GM12878 (cell line): ENCODE results near the gene PLCB2. TPM values are rescaled to one million over a fixed set of nuclear protein-coding genes. Genes with fewer than 3 reads are reported as not detected.

ENCODE experiments used
- ATAC-seq: fragments of 200-7000 bp; cut with Tn5 transposase; 3 replicates; pipeline ENCODE4 v1.9.1; 2020; ENCODE audit warnings: mild to moderate bottlenecking, moderate library complexity
- BruUV-seq: library from RNA; stranded (reverse); fragments of 400-500 nt; replicated peaks from 2 replicates; lab custom pipeline; 2021; lab: Mats Ljungman, UMichigan
- CTCF ChIA-PET: fragments of 300-600 bp; sonication (Branson Sonifier 250); formaldehyde crosslinking; extraction: SDS; loops from one replicate; lab custom pipeline; 2021; ENCODE audit warnings: inconsistent platforms; lab: Yijun Ruan, JAX
- POLR2A ChIA-PET: fragments of 350-600 bp; formaldehyde crosslinking; extraction: SDS; loops from one replicate; lab custom pipeline; 2021; ENCODE audit warnings: inconsistent platforms; lab: Charles Lee
- RAD21 ChIA-PET: fragments of 300-600 bp; sonication (Branson Sonifier 250); formaldehyde crosslinking; loops from one replicate; lab custom pipeline; 2023; ENCODE audit warnings: antibody characterized with exemption; ENCODE audit not compliant: unreplicated experiment; lab: Charles Lee
- SMC1A ChIA-PET: fragments of 300-600 bp; sonication (Branson Sonifier 250); formaldehyde crosslinking; loops from one replicate; lab custom pipeline; 2023; ENCODE audit not compliant: unreplicated experiment, uncharacterized antibody; lab: Charles Lee
- DNase-seq: peaks from one replicate; pipeline ENCODE4 v3.0.0-alpha.2; 2011; ENCODE audit warnings: low read depth, low spot score
- FAIRE-seq: peaks from 3 replicates; lab custom pipeline; 2011; peaks lifted over from hg19 to GRCh38; lab: Jason Lieb, UNC
- H2AFZ ChIP-seq: 2 replicates; pipeline ENCODE4 v1.6.0; 2011; ENCODE audit warnings: low read depth, low read length, control low read depth; ENCODE audit not compliant: control insufficient read depth
- H3K27ac ChIP-seq: 2 replicates; pipeline ENCODE4 v1.5.1; 2011; ENCODE audit warnings: control low read depth; ENCODE audit not compliant: control insufficient read depth, insufficient read depth
- H3K27me3 ChIP-seq, 2 experiments: replicated peaks in 1 of 2; 2 replicates each; pipeline versions ENCODE4 v1.6.0 to v1.6.1; 2011; ENCODE audit warnings: low read length in 1 of 2; ENCODE audit not compliant: control insufficient read depth in 2 of 2, insufficient read depth in 2 of 2
- H3K36me3 ChIP-seq, 2 experiments: 2 replicates each; pipeline ENCODE4 v1.5.1; 2011; ENCODE audit warnings: low read length in 1 of 2; ENCODE audit not compliant: control insufficient read depth in 2 of 2, insufficient read depth in 2 of 2
- H3K4me1 ChIP-seq: 2 replicates; pipeline ENCODE4 v1.6.1; 2011; ENCODE audit warnings: mild to moderate bottlenecking, low read length, moderate library complexity, mixed read lengths; ENCODE audit not compliant: control insufficient read depth, insufficient read depth
- H3K4me2 ChIP-seq: 2 replicates; pipeline ENCODE4 v1.6.0; 2011; ENCODE audit warnings: control low read depth; ENCODE audit not compliant: control insufficient read depth, insufficient read depth
- H3K4me3 ChIP-seq: fragments of 200-600 bp; sonication (generic); 2 replicates; pipeline ENCODE4 v1.5.1; 2016
- H3K79me2 ChIP-seq: 2 replicates; pipeline ENCODE4 v1.6.0; 2011; ENCODE audit warnings: low read length; ENCODE audit not compliant: control insufficient read depth, insufficient read depth
- H3K9ac ChIP-seq: 2 replicates; pipeline ENCODE4 v1.8.0; 2011; ENCODE audit warnings: low read length, control low read depth, mixed read lengths; ENCODE audit not compliant: control insufficient read depth, insufficient read depth
- H3K9me3 ChIP-seq: replicated peaks from 3 replicates; pipeline ENCODE4 v1.5.1; 2011; ENCODE audit warnings: mild to moderate bottlenecking, low read length; ENCODE audit not compliant: control insufficient read depth, insufficient read depth
- H4K20me1 ChIP-seq: 2 replicates; pipeline ENCODE4 v1.6.0; 2011; ENCODE audit not compliant: control insufficient read depth, insufficient read depth
- HDAC2 ChIP-seq: fragments of 200-600 bp; sonication (generic); IDR thresholded peaks from 2 replicates; pipeline ENCODE4 v1.6.1; 2017
- HDAC6 ChIP-seq: fragments of 200-600 bp; sonication (generic); IDR thresholded peaks from one replicate; pipeline ENCODE4 v1.8.0; 2017; ENCODE audit warnings: antibody characterized with exemption; ENCODE audit not compliant: unreplicated experiment
- NBN ChIP-seq: fragments of 450-650 bp; IDR thresholded peaks from 2 replicates; pipeline ENCODE4 v1.6.1; 2016
- POLR2A ChIP-seq: IDR thresholded peaks from 2 replicates; pipeline ENCODE4 v1.6.1; 2011; ENCODE audit warnings: low read depth, mild to moderate bottlenecking, low read length
- RCOR1 ChIP-seq: conservative IDR thresholded peaks from 2 replicates; pipeline ENCODE4 v1.6.1; 2012; ENCODE audit warnings: low read depth, low read length, improper control_type of control experiment
- SMARCA5 ChIP-seq: fragments of 450-650 bp; IDR thresholded peaks from 2 replicates; pipeline ENCODE4 v1.6.1; 2017; ENCODE audit warnings: mild to moderate bottlenecking
- ZSCAN29 ChIP-seq: fragments of 450-650 bp; IDR thresholded peaks from 2 replicates; pipeline ENCODE4 v1.6.1; 2017; ENCODE audit warnings: mild to moderate bottlenecking, moderate library complexity
- WGBS: methylation state at CpG from one replicate; pipeline ENCODE4 v1.1.6; 2016; ENCODE audit warnings: low lambda C conversion rate; ENCODE audit not compliant: insufficient replicate concordance, insufficient coverage; ENCODE audit errors: missing lambda C conversion rate; 5-methylcytosine and 5-hydroxymethylcytosine counted together
- in situ Hi-C: fragments of 300-500 bp; cut with MboI; formaldehyde crosslinking; loops from 9 replicates; pipeline ENCODE4 v1.14.3; 2018; ENCODE audit warnings: mixed read lengths
- intact Hi-C: fragments of 100-400 bp; cut with micrococcal nuclease; formaldehyde crosslinking; loops from one replicate; pipeline ENCODE4 v1.14.2; 2022; ENCODE audit not compliant: unreplicated experiment
- polyA plus RNA-seq, 11 experiments: library from polyadenylated mRNA; depleted of rRNA in 4 of 11; unstranded in 6 of 11; stranded (reverse) in 5 of 11; fragments of >200 nt; fragmentation: Nextera tagmentation in 4 of 11; fragmentation: Illumina TruSeq in 1 of 11; extraction: Ambion mirVana in 4 of 11; extraction: Trizol in 1 of 11; gene quantifications; 1 replicate in 1 of 11; 2 replicates in 10 of 11; pipeline versions ENCODE4 v1.2.1 to v1.2.3, GENCODE V29; 2011 to 2016; ENCODE audit warnings: inconsistent platforms in 2 of 11, missing spikeins in 2 of 11, low read depth in 1 of 11
- total RNA-seq, 4 experiments: library from RNA; depleted of rRNA in 3 of 4; stranded (reverse); fragments of >200 nt in 3 of 4; fragmentation: Illumina TruSeq in 1 of 4; extraction: Trizol in 1 of 4; gene quantifications; 2 replicates each; pipeline versions ENCODE4 v1.2.1 to v1.2.3, GENCODE V29; 2013 to 2021
- TF ChIP-seq, protein P1 (sequence below): fragments of 450-650 bp; IDR thresholded peaks from 2 replicates; pipeline ENCODE4 v1.6.1; 2017; ENCODE audit warnings: mild to moderate bottlenecking

Gene PLCB2
- total and polyA plus RNA-seq, 10 of the 15 experiments (the other 5 are each of a cell fraction or from before 2014, with no cell fraction given), result 1.2 to 39.4 (median 10.7) TPM

DNA sequence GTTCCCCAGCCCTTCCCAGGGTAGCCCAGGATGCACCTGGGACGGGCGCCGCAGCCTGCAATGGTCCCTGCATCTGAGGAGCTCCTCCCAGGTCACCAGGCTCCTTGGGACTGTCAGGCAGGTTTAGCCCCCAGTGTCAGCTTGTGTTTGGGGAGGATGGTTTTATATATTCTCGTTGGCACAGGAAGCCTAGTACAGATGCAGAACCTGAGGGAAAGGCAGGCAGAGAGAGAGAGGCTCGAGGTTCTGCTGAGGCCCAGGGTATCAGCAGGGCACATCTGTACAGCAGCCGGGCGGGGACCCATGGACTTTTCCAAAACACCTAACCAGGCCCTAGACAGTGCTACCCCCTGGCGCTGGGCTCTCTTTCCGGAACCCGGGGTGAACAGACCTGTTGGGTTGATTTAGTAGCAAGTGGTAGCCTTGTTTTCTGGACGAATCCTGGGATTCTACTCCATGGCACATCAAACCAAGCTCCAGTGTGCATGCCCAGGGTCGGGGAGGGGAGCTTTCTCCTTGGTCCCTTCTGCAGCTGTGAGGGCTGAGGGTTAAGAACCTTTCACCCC, 60.2 kb downstream of the PLCB2 start:
- ATAC-seq, result no peak
- ChIA-PET SMC1A (no interaction called here), CTCF (interaction anchor here (0.6 to 1.0 kb wide), 3 partner anchors 25 to 229 kb away, joined by 3 to 4 read pairs (median 3); no protein-coding TSS in a partner anchor), RAD21 (interaction anchor here (1.1 kb wide), 1 partner anchor 202 kb away, joined by 4 read pairs; no protein-coding TSS in a partner anchor), POLR2A (interaction anchor here (0.5 kb wide), 1 partner anchor 62 kb away, joined by 3 read pairs; no protein-coding TSS in a partner anchor)
- H2AFZ ChIP-seq, result no peak overlapping the region
- no peaks in the 10 kb centered on the region for H3K79me2 ChIP-seq
- no peaks in the 10 kb centered on the region for H3K36me3 ChIP-seq
- intact Hi-C loops, result no loop called here
- H3K27ac ChIP-seq, result no peak overlapping the region
- no peak overlapping the region for H3K4me2 ChIP-seq
- no peak overlapping the region for H3K4me3 ChIP-seq
- no peak overlapping the region for H3K9ac ChIP-seq
- no peaks in the 10 kb centered on the region for H3K9me3 ChIP-seq
- H3K4me1 ChIP-seq, result no peaks in the 10 kb centered on the region
- in situ Hi-C loops, result no loop called here
- DNase-seq, result no peak
- WGBS, result 65% methylated on average over 11 of the region's 12 CpGs
- BruUV-seq, result no TSS peak
- TF ChIP-seq ZSCAN29, result no peak
- TF ChIP-seq HDAC6, result no peak
- no peak for TF ChIP-seq NBN
- TF ChIP-seq HDAC2, result no peak
- TF ChIP-seq SMARCA5, result no peak
- no peak for TF ChIP-seq POLR2A
- no peak for TF ChIP-seq RCOR1
- TF ChIP-seq, protein P1, sequence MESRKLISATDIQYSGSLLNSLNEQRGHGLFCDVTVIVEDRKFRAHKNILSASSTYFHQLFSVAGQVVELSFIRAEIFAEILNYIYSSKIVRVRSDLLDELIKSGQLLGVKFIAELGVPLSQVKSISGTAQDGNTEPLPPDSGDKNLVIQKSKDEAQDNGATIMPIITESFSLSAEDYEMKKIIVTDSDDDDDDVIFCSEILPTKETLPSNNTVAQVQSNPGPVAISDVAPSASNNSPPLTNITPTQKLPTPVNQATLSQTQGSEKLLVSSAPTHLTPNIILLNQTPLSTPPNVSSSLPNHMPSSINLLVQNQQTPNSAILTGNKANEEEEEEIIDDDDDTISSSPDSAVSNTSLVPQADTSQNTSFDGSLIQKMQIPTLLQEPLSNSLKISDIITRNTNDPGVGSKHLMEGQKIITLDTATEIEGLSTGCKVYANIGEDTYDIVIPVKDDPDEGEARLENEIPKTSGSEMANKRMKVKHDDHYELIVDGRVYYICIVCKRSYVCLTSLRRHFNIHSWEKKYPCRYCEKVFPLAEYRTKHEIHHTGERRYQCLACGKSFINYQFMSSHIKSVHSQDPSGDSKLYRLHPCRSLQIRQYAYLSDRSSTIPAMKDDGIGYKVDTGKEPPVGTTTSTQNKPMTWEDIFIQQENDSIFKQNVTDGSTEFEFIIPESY, result no peak
- no peaks in the 10 kb centered on the region for H4K20me1 ChIP-seq
- peaks cover 0 to 6% of the 10 kb centered on the region in 2 experiments; a peak in 2 of 4 replicates for H3K27me3 ChIP-seq
- FAIRE-seq, result no peak
